Measurements from ENCODE around the gene PPP1R13B. TPM values are rescaled to one million over a fixed set of nuclear protein-coding genes. Genes with fewer than 3 reads are reported as not detected.

PPP1R13B gene
- total and polyA plus RNA-seq, 11 donors: 27.5 to 96.2 (median 75.4) TPM

DNA sequence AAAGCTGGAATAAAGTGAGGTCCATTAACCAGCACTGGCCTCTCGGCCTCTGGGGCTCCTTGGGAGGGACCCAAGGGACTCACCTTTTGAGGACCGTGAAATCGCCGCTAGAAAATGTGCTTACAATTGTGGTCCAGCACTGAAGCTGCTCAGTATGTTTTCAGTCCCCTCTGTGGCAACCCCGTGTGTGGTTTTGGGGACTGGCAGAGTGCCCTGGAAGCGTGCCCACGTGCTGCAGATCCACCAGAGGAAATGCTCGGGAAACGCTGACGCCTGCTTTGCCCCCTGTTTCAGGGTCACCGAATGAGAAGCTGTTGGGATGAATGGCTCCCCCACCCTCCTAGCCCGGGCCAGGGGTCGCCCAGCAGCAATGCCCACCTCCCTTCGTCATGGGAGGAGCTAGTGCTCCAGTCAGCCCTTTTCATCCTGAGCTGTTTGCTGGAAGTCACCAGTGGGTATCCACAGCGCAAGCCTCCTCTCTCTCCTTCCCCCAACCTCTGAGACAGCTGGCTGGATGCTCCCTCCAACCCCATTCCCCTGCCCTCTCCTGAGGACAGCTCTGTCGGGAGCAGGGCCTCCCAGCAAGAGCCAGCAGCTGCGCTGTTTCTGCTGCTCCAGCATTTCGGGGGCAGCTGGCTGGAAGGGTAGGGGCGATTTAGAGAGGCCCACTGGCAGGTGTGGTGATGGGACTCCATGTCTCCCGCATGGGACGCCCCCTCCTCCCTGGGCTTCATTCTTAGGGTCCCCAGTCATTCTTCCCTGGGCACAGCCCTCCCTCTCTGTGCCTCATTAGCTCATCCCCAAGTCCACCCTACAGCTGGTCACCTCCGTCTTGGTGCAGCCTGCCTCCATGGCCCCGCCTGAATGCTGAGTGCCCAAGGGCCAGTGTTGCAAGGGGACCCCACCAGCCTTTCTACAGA is 33.2 kb upstream of the PPP1R13B start:
- ATAC-seq (peak; percentile 47 to 60 (median 53)), DNase-seq (peak; percentile 70 to 89 (median 81))
- WGBS, 4 donors: 26 to 27% (median 26%) methylated on average over 21 to 23 of the region's 23 CpGs
- peak overlapping the region; percentile 63 to 95 (median 84) for H3K27ac ChIP-seq
- H3K9me3 ChIP-seq: no peaks in the 10 kb centered on the region
- H3K4me1 ChIP-seq: peaks cover 10 to 42% (median 37%) of the 10 kb centered on the region in 12 donors
- intact Hi-C loops (cut with DNase I): loop anchor here in 1 of 10 donors (1.0 to 2.0 kb wide), 2 partner anchors 33 to 72 kb away; partner anchors contain the start of gene PPP1R13B
- TF ChIP-seq POLR2A (IDR thresholded peaks at IDR 0.05): no peak
- TF ChIP-seq, protein P1, sequence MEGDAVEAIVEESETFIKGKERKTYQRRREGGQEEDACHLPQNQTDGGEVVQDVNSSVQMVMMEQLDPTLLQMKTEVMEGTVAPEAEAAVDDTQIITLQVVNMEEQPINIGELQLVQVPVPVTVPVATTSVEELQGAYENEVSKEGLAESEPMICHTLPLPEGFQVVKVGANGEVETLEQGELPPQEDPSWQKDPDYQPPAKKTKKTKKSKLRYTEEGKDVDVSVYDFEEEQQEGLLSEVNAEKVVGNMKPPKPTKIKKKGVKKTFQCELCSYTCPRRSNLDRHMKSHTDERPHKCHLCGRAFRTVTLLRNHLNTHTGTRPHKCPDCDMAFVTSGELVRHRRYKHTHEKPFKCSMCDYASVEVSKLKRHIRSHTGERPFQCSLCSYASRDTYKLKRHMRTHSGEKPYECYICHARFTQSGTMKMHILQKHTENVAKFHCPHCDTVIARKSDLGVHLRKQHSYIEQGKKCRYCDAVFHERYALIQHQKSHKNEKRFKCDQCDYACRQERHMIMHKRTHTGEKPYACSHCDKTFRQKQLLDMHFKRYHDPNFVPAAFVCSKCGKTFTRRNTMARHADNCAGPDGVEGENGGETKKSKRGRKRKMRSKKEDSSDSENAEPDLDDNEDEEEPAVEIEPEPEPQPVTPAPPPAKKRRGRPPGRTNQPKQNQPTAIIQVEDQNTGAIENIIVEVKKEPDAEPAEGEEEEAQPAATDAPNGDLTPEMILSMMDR (IDR thresholded peaks at IDR 0.05): no peak
- no peaks in the 10 kb centered on the region for H3K36me3 ChIP-seq
- H3K27me3 ChIP-seq: peaks cover 0 to 7% (median 0%) of the 10 kb centered on the region in 9 donors
- peak overlapping the region in 9 of 12 donors; percentile 5 to 40 (median 27) for H3K4me3 ChIP-seq

DNA sequence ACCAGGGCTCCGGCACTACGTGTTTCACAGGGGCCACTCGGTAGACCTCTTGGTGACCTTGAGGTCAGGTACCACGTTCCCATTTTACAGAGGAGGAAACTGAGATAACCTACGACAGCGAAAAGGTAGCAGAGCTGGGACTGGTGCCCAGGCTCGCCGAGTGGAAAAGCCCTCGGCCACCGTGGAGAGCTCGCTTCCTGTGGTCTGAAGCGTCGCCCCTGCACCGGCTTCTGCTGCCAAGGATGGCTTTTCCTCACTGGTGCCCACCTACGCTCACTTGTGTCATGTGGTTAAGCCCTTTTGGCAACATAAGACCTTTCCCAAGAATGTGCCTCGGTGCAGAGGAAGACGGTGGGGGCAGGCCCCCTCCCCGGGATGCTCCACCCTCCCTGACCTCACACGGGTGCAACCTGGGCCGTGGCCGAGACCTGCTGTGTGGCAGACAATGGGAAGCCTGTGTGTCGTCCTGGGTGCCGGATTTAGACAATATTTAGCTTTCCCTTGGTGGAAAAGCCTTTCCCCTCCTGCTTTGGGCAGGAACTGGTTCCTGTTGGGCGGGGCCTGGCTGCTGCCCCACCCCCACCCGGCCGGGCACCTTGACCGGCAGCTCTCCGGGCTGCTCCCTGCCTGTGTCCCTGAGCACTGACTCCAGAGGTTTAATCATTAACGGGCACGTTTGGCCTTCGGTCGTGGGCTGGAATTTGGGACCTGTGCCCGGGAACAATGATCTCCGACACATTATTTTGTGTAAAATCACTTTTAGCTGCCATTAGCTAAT is 32.4 kb upstream of the PPP1R13B start:
- no peaks in the 10 kb centered on the region for H3K36me3 ChIP-seq
- H3K4me3 ChIP-seq: peak overlapping the region in 9 of 12 donors; percentile 5 to 40 (median 27)
- ATAC-seq: peak; percentile 68 to 79 (median 76)
- TF ChIP-seq, protein P1 (IDR thresholded peaks at IDR 0.05): no peak
- TF ChIP-seq POLR2A (IDR thresholded peaks at IDR 0.05): no peak
- peak in 3 of 5 donors; percentile 62 to 65 (median 63) for DNase-seq
- no peaks in the 10 kb centered on the region for H3K9me3 ChIP-seq
- WGBS, 4 donors: 26 to 36% (median 32%) methylated on average over 26 to 34 of the region's 34 CpGs
- peak overlapping the region; percentile 63 to 95 (median 84) for H3K27ac ChIP-seq
- peaks cover 10 to 42% (median 37%) of the 10 kb centered on the region in 12 donors for H3K4me1 ChIP-seq
- peaks cover 0 to 7% (median 0%) of the 10 kb centered on the region in 9 donors for H3K27me3 ChIP-seq
- intact Hi-C loops (cut with DNase I): loop anchor here in 1 of 10 donors (2.0 kb wide), 1 partner anchor 71 kb away; no protein-coding TSS in a partner anchor

DNA sequence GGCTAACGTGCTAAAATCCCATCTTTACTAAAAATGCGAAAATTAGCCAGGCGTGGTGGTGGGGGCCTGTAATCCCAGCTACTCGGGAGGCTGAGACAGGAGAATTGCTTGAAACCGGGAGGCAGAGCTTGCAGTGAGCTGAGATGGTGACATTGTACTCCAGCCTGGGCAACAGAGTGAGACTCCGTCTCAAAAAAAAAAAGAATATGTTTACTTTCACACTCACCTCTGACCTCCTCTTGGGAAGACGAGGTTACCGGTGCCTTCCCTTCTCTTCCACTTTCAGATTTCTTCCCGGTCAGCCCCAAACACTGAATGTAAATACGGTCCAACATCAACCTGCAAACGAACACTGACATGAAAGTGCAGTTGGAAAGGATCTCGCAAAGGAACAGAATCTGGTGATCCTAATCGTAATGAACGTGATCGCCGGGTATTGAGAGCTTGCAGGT is 31.8 kb upstream of the PPP1R13B start:
- no peak for DNase-seq
- Histone ChIP-seq H3K4me1 (peaks cover 10 to 42% (median 37%) of the 10 kb centered on the region in 12 donors), H3K36me3 (no peaks in the 10 kb centered on the region), H3K4me3 (peak overlapping the region in 2 of 12 donors; percentile 34 to 40), H3K27me3 (peaks cover 0 to 7% (median 0%) of the 10 kb centered on the region in 9 donors), H3K27ac (peak overlapping the region; percentile 63 to 95 (median 84)), H3K9me3 (no peaks in the 10 kb centered on the region)
- no peak for ATAC-seq
- intact Hi-C loops (cut with DNase I): no loop called here
- TF ChIP-seq, protein P1 (IDR thresholded peaks at IDR 0.05): no peak
- no peak for TF ChIP-seq POLR2A (IDR thresholded peaks at IDR 0.05)
- 72 to 81% (median 79%) methylated on average over 16 of the region's 16 CpGs for WGBS, 4 donors

Data from heart left ventricle (tissue), 16 donors.